ENCODE results near the gene SIPA1L2.

Gene SIPA1L2, protein sequence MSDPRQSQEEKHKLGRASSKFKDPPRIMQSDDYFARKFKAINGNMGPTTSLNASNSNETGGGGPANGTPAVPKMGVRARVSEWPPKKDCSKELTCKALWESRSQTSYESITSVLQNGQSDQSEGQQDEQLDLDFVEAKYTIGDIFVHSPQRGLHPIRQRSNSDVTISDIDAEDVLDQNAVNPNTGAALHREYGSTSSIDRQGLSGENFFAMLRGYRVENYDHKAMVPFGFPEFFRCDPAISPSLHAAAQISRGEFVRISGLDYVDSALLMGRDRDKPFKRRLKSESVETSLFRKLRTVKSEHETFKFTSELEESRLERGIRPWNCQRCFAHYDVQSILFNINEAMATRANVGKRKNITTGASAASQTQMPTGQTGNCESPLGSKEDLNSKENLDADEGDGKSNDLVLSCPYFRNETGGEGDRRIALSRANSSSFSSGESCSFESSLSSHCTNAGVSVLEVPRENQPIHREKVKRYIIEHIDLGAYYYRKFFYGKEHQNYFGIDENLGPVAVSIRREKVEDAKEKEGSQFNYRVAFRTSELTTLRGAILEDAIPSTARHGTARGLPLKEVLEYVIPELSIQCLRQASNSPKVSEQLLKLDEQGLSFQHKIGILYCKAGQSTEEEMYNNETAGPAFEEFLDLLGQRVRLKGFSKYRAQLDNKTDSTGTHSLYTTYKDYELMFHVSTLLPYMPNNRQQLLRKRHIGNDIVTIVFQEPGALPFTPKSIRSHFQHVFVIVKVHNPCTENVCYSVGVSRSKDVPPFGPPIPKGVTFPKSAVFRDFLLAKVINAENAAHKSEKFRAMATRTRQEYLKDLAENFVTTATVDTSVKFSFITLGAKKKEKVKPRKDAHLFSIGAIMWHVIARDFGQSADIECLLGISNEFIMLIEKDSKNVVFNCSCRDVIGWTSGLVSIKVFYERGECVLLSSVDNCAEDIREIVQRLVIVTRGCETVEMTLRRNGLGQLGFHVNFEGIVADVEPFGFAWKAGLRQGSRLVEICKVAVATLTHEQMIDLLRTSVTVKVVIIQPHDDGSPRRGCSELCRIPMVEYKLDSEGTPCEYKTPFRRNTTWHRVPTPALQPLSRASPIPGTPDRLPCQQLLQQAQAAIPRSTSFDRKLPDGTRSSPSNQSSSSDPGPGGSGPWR (N-terminal part only)

DNA sequence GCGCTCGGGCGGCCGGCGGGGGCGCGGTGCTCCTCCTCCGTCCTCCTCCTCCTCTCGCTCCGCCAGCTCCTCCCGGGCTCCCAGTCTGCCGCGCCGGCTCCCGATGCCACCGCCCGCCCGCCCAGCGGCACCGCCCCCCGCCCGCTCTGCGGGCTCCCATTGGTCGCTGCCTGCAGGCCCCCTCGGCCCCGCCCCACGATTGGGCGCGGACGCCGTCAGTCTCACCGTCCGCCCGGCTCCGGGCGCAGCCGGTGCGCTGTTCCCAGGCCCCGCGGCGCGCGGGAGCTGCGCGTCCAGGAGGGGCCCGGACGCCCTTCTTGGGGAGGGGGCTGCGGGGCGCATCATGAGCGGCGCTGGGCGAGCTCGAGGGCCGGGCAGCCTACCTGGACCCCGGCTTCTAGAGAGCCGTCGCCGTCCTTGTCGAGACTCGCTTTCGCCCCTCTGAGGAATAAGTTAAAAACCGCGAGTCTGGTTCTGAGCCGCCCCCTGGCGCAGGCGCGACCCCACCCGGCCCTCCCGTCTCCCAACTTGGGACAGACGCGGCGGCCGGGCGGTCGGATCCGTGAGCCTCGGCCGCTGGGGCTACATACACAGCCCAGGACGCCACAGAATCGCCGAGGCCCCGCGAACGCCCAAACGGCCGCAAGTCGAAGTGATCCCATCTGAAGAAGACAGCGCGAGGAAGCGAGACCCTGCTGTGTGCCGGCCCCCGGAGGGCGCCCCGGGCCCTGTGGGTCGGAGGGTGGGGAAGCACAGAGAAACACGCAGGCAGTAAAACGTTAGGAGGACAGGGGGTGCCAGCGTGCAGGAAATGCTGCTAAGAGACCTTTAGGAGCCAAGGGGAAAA is at the start of gene SIPA1L2:
SIPA1L2 (minus strand) TSS at position 87 of the 847 bp plus-strand sequence. CDS start 114,794 bp downstream, outside the sequence.
- DNase-seq = peak; percentile 86

DNA sequence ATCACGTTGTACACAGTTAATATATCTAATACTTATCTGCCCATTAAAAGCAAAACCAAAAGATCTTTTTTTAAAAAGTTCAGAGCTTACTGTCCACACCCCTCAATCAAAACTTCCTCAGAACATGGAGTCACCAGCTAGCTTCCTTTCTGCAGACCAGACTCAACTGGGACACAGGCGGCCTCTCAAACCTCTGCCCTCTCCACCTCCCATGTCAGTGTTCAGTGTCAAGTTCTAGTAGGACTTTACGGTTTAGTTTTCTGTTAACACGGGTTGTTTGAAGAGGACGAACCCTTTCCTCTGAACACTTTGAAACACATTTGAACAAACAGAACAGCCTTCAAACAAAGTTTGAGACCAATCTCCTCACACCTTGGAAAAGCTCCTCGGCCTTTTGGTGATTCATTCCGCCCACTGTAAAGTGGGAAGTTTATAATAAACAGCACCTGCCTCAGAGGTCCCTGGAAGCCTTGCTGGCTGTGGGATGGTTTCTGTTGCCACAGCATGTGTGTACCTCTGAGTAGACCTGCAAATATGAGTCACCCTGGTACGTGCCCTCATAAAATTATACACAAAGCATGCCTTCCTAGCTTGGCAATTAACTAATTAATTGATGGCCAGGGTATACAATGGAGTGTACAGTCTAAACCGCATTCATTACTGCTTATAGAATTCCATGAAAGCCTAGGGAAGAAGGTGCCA is 48.4 kb upstream of the SIPA1L2 start:
- no peak for DNase-seq

DNA sequence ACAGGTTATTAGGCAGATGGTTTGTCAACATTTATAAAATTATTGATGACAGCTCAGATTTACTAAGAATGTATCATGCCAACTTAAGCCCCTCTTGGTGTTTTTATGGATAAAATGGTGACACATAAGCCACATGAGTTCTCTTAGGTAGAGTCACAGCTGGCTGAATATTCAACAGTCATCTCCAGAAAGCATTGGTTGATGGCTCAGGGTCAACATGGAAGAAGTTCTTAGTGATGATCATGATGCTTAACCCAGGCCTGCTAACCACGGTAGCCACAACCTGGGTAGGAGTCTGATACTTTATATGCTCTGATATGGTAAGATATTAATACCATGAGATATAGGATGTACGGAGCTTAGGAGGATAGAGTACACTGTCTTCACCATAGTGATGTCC is 46.4 kb upstream of the SIPA1L2 start:
- no peak for DNase-seq

DNA sequence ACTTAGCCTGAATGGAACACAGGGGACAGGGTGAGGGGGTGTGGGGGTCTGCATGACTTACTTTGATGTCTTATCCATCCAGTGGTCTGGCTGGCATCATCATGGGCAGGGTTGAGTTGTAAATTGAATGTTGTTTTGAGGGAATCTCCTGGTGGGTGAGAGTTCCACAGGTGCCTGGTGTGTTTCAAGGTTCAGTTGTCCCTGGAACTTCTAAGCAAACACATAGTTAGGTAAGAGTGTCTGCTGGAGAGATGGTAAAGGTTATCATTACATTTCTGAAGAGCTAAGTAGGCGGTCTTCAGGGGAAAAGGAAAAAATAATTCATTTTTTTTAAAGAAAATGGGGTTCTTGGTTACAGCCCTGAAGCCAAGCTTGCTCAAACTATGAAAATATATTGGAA is 46.0 kb upstream of the SIPA1L2 start:
- no peak for DNase-seq

DNA sequence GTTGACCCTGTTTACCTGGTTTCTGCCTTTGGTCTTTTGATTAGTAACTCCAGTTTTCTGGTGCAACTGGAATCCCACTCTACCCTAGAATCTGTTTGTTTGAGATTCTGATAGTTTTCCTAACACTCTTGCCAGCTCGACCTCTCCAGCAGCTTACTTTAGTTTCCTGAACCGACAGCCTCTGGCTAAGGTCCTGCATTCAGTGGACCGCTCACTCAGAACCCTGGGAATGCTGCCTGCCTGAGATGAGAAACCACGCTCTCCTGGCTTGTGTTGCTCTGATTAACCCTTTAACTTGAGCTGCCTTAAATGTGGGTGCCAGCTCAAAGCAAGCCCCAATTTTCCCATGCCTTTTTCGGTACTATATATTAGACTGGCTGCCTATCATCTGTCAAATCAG is 45.3 kb upstream of the SIPA1L2 start:
- DNase-seq = no peak

DNA sequence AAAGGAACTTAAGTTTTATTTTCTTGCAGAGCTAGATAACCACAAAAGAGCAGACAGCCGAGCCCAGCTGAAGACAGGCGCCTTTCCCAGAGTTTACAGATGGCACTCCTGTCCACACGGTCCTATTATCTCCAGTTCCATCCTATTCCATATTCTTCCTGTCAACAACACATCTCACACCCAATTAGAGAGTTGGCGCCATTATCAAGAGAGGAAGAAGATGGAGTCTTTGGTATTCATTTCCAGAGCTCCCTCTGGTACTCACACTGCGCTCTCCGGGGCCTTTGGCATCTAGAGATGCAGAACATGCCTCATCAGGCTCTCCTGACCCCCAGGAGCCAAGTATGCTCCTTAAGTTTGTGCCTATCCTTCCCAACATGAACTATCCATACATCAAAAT is 43.3 kb upstream of the SIPA1L2 start:
- no peak for DNase-seq

DNA sequence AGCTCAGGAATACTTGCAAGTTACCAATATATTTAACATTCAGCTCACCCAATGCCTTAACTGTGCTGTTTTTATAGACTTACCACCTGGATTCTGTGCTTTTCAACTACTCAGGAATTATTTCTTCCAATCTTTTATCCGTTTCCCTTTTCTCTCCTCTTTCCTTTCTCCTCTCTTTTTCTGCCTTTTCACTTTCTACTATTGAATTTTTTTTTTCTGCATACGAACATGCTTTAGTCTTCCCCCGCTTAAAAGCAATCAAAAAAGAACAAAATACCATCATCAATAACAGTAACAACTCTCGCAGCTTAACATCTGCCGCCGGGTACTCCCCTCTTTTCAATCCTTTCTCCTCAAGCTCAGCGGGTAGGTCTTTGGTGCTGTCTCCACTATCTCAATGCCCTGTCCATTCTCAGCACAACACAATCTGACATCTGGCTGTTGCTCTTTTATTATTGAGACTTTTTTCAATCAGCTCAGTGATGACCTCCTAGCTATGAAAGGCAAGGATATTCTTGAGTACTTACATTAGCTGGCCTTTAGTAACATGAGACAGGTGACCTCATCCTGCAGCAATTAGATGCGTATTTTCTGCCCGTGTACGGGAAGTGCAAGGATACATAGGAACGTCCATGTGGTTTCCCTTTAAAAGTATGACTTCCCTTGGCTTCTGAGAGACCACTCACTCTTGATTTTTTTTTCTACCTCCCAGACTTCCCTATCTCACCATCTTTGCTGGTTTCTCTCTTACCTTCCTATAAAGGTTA is 40.2 kb upstream of the SIPA1L2 start:
- peak; percentile 54 for DNase-seq

DNA sequence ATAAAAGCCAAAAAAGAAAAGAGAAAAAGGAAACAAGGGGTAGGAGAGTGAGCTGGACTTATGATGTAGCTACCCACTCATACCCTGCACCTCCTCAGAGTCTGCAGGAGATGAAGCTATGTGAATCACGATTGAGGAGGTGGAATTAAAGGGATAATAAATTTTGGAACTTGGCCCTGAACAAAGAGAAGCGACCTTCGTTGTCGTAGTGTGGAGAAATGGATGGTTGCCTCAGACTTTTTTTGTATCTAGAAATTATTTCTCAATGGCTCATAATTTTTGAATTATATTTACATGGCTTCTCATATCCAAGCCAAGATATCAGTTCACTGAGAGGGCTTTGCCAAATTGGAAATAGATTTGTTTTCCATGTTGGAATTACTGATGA is 37.8 kb upstream of the SIPA1L2 start:
- DNase-seq = no peak

DNA sequence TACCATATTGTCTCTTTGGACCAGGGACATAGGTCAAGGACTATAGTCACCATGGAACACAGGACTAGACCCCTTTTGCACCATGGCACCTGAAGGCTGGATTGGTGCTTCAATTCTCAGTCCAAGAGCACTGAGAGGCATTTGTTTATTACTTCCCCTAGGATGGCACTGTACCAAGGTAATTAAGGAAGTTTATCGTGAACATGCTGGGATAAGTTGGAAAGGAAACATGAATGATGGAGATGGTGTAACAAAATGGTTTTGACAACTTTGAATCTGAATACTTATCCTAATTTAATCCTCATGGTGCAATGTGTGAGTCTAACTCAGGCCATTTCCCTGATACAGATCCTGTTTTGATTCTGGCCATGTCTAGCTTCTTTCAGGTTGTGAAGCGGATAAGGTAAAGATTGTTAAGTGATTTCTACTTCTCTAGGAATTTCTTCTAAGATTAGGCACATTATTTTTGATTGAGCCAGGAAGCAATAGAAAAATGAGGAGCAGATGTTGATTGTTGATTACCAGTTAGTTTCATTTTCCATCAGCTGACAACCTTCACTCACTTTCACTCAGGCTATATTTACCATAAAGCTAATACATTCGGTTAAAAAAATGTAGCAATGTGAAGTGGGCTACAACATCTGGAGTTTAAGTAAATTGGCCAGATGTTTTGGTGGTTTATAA is 37.3 kb upstream of the SIPA1L2 start:
- no peak for DNase-seq

DNA sequence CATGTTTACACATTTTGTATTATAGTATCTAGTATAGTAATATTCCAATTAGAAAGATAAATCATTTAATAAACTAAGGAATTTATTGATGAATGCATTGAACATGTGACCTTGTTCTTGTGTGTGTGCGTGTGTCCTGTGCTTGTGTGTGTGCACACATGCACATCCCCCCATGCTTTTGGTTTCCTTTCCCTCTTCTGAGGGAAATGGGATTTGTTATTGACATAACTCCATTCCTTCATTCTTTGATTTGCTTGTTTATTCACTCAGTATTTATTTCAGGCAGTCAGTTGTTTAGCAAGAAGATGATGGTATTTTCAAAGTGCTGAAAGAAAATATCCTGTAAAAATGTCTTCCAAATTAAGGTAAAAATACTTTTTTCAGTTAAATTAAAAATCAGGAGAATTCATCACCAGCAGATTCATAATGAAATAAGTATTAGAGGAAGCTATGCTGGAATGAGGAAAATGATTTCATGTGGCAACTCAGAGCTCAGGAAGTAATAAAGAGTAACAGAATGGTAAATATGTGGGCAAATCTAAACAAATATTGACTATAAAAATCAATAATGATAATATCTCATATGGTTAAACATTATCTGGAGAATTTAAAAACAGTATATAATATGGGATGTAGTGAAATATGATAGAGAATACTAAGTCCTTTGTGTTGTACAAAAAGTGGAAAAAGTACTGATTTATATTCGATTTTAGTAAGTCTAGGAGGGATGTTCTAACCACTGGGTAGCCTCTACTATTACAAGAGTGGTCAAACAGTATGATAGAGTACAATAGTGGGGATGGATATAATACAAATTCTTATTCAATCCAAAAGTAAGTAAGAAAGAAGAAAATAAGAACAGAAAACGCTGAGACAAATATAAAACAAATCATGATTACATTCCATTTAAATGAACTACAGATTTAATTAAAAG is 35.2 kb upstream of the SIPA1L2 start:
- DNase-seq = no peak

DNA sequence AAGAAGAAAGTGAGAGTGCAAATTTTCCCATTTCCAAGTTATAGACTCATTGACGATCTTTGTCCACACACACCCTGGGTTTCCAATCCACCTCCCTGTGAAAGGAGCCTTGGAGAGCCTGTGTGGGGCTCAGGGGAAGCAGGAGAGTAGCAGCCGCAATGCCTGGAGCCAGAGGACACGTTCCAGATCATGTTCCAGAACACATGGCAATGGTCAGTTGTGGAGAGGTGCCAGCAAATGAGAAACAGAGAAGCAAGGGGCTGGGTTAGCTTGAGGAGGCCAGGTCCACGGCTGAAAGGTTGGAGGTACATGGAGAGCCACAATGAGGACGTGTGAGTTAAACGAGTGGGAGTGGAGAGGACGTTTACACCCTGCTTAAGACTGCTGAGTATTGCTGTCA is 33.0 kb upstream of the SIPA1L2 start:
- DNase-seq = no peak

DNA sequence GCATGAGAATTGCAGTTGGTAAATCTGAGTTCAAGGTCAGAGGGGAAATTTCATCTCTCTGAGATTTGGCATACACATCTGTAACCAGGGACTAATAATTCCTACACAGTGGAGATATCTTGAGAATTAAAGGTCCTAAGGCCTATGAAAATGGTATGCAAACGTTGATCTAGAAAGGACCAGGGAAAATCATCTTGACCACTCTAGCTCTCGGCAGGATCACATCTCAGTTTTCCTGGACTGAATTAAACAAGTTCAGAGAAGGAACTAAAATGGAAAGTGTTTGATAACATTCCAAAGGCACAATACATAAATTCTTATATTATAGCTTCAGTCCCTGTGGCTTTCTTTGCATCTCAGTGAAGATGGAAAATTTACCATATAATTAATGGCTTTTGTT is 28.5 kb upstream of the SIPA1L2 start:
- DNase-seq = no peak

DNA sequence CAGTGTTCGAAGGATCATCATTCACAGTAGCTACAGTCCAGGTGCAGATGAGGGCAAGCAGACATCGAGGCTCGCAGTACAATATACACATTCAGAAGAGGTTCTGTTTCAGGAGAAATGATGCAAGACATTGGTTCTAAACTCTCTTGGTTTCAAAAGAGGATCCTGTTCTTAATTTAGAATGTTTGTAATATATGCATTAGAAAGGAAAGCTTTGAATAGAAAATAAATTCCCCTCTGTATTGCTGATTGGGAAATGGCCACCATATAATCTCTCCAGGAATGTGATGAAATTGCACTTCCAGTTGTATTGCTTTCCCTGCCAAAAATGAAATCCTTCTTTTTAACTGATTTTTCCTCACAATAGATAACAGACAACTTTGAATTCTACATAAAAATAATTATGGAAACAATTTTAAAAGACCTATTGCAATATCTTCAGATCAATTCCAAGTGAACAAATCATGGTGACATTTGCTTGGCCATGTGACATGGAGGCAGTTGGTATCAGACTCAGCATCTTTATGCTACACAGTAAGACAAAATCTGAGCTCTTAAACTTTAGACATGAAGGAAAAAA is 27.6 kb upstream of the SIPA1L2 start:
- DNase-seq = no peak

DNA sequence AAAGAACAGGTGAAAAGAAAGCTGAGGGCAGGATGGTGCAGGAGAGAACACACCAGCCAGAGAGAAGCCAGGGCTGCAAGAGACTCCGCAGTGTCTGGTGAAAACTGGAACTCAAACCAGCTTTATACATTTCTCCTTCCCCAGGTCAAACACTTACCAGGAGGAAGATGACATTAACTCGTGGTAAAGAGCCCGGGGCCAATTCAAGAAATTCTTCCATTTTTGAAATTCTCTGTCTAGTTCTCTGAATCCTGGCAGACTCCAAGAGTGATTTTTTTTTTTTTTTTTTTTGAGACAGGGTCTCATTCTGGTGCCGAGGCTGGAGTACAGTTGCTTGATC is 25.8 kb upstream of the SIPA1L2 start:
- no peak for DNase-seq

DNA sequence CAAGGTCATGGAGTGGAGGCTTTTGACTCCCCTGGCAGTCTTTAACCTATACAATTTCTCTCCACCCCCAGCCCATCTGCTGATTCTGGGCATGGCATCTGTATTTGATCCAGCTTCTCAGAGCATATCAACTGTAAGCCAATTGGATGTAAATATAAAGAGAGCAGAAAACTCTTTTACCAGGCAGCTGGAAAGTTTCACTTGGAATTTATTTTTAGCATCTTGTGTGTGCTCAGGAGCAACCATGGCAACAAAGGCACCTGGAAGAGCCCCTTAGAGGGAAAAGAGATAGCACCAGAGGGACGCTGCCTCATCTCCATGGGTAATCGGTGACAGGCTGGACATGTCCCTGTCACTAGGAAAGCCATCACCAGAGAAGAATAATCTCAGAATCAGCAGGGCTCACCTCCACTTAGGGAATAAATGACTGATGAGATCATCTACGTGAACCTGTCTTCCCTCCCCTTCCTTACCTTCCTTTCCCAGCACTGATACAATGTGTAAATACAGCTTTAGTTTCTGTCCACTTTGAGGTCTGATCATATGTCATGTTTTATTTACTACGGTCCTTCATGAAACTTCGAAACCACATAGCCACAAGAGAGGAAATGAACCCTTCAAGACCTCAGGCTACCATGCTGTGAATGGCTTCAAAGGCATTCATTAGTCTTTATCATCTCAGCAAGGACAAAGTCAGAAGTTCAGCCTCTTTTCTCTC is 25.3 kb upstream of the SIPA1L2 start:
- no peak for DNase-seq

DNA sequence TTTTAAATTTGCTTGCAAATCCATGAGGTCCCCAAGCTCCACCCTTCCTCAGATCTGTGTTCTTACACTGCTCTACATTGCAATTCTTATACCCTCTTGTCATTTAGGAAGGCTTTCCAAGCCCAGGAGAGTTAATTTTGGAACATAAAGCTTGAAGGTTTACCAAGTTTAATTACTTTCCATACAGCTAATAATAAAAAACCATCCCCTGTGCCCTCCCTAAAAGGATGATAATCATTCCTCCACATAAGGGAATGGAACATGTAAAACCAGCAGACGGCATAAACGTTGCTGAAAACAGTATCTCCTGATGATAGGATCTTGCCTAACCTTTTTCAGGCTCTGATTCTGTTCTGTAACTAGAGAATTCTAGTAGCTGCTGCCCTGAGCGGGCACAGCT is 23.9 kb upstream of the SIPA1L2 start:
- no peak for DNase-seq

DNA sequence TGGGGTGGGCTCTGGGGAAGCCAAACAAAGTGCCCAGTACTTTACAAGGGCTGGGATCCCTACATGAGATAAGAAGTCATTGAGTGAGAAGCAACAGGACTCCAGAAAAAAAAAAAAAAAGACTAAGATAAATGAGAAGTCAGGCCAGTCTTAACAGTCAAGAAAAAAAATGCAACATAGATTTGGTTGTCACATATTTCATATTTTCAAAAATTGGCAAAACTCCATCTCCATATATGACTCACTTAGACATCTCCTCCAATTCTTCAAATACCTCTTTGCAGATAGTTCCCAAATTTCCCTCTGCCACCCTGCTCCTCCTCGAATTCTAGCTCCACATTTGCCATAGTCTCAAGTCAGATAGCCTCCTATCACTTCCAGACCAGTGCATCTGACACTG is 20.9 kb upstream of the SIPA1L2 start:
- DNase-seq = no peak

DNA sequence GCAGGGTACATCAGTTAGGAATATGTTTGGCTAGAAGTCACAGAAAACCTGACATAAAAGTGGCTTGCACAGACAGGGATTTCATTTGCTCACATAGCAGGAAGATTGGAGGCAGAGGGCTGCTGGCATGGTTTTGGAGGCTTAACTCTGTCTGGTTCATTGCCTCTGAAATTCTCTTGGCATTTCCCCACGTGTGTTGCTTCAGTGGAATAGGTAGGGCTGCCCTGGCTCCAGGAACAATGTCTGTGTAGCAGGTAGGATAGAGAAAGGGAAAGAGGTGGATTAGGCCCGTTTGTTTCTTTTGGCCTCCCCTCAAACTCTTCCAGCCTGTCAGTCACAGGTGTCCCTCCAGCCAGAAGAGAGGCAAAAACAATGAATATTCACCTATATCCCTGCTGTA is 20.5 kb upstream of the SIPA1L2 start:
- no peak for DNase-seq
